Measurements from ENCODE around the gene TMEM125.

- TF ChIP-seq CTCF (IDR thresholded peaks at IDR 0.05) (no peak), USF2 (IDR thresholded peaks at IDR 0.05; ENCODE audit: borderline replicate concordance, low read depth, low read length) (no peak), EZH2phosphoT487 (IDR thresholded peaks at IDR 0.05; ENCODE audit: borderline replicate concordance, low read depth) (no peak), REST (IDR thresholded peaks at IDR 0.05; ENCODE audit: low read depth, low read length) (no peak), MXI1 (IDR thresholded peaks at IDR 0.05; ENCODE audit: low read depth, low read length) (no peak), NRF1 (IDR thresholded peaks at IDR 0.05; ENCODE audit: low read depth, low read length) (no peak), GABPA (IDR thresholded peaks at IDR 0.05; ENCODE audit: low read depth) (no peak)
Observed at GRCh38 chr1:43258370-43258769, 11.4 kb upstream of the TMEM125 start.

Measured in SK-N-SH (cell line).